ENCODE data around the gene RPRD2. TPM values are rescaled to one million over a fixed set of nuclear protein-coding genes. Genes with fewer than 3 reads are reported as not detected.
"Not testable (repeated sequence)": the region's sequence is repeated elsewhere in the genome, so short reads cannot be mapped to it uniquely, and the experiment has no call there.

RPRD2 gene
- 7.7 and 10.3 TPM in 2 replicates for total RNA-seq (2014; rRNA removed; shearing (Covaris generic))

DNA sequence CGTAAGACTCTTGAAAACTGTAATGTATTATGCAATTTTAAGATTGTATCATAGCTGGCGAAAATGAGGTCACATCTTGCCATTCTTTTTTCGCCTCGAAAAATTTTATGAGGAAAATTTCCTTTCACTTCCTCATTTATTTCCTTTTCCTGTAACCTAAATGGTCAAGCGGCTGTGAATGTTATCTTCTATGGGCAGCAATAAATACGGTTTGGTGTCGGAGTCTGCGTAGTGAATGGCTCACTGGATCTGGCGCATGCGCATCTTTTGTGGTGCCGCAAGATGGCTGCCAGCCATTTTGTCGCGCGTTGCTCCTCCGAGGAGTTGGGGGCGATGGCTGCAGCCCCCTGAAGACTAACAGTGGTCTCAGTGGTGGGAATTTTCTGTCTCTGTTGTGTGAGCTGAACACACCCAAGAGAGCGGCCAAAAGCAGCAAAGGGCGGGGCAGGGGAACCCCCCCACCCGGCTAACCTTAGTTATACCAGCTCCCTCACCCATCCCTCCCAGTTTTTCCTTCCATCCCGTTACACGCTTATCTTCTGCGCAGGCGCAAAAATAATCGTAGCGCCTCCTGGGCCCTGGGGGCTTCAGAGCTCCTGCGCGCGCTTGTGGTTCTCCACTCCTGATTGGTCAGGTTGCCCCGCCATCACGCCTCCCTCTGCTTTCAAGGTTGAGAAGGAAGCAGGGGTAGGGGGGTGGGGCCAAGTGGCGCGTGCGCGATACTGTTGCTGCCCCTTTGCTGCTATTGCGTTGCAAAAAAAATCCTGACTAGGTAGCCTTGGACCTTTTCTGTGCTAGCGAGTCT lies at the start of gene RPRD2:
RPRD2 (plus strand) TSS at position 722 of the 805 bp plus-strand sequence. CDS start 568 bp downstream, outside the sequence.
- peak; percentile 99 for DNase-seq (ENCODE audit: low read depth)

DNA sequence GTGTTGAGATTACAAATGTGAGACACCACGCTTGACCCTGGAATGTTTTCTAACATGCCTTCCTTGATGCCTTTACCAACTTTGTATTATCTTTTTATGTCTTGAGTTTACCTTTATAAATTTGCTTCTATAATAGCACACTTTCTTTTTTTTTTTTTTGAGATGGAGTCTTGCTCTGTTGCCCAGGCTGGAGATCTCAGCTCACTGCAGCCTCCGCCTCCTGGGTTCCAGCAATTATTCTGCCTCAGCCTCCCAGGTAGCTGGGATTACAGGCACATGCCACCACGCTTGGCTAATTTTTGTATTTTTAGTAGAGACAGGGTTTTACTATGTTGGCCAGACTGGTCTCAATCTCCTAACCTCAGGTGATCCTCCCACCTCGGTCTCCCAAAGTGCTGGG lies 49.3 kb upstream of the RPRD2 start:
- not testable (repeated sequence) for DNase-seq (ENCODE audit: low read depth)

DNA sequence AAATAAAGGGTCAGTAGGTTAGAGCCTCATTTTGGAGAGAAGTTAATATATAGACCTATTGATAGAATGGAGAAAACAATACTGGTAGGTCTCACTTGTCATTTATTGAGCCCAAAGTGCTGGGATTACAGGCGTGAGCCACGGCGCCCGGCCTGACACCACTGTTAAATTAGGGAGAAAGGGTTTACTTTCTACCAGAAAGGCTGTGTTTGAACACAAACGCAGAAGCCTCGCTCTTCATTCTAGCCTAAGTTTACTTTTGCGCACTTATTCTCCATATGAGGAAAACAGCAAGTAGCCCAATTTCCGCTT lies 43.3 kb upstream of the RPRD2 start:
- DNase-seq (ENCODE audit: low read depth) = peak; percentile 2

DNA sequence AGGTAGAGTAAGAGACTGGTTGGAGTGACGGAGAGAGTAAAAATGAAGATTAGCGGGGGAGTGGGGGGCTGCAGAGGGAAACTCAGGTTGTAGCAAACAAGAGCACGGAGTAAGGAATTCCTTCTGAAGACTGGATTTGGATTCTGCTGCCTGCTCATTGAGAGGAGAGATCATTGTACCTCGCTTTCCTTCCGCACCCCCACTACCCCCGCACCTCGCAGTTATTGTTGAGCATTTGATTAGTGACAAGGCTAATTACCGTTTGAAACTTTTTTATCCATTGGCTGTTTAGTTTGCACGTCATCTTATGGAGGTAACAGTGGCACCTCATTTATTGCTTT lies 42.2 kb upstream of the RPRD2 start:
- DNase-seq (ENCODE audit: low read depth) = no peak

DNA sequence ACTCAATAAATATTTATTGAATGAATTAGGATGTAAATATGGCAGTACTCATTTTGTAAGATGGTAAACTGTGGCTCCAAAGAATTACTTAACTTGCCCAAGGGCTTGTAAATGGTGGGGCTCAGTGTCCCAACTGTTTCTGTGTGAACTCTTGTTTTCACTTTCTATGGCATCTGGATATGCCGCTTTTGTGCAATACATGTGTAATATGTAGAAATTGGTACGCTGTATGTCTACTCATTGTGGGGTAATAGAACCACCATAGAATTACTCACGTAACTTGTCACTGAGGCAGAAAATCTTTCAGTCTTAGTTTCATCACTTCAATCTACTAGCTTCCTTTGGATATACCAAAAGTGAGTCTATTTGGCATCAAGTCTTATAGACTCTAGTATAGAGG lies 41.6 kb upstream of the RPRD2 start:
- peak; percentile 8 for DNase-seq (ENCODE audit: low read depth)

DNA sequence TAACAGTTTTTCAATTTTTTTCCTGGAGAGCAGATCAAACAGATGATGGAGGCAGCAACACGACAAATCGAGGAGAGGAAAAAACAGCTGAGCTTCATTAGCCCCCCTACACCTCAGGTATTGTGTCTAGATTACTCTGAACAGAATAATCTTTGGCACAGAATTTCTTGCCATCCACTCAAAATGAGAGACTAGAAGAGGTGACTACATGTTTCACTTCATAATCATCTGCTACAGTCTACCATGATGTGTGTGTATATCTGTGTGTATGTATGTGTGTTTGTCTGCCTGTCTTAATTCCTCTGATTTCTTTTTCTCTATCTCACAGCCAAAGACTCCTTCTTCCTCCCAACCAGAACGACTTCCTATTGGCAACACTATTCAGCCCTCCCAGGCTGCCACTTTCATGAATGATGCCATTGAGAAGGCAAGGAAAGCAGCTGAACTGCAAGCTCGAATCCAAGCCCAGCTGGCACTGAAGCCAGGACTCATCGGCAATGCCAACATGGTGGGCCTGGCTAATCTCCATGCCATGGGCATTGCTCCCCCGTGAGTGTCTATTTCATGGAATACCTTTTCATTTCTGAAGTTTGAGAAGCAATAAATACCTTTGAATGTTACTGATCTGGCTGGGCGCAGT lies 31.2 kb upstream of the RPRD2 start:
- no peak for DNase-seq (ENCODE audit: low read depth)

DNA sequence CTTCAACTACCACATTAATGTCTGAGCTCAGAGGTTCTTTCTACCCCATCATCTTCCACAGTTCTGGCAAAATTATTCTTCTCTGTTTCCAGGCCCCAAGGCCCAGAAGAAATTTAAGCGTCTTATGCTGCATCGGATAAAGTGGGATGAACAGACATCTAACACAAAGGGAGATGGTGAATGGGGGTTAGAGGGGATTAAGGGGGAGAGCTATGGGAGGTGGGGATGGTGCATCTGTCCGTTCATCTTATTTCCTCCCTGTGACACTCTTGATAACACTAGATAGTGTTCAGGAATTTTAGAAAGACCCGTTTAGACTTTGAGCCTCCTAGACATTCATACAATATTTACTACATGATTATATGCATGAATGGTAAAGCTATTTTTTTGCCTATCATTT lies 17.6 kb upstream of the RPRD2 start:
- no peak for DNase-seq (ENCODE audit: low read depth)

DNA sequence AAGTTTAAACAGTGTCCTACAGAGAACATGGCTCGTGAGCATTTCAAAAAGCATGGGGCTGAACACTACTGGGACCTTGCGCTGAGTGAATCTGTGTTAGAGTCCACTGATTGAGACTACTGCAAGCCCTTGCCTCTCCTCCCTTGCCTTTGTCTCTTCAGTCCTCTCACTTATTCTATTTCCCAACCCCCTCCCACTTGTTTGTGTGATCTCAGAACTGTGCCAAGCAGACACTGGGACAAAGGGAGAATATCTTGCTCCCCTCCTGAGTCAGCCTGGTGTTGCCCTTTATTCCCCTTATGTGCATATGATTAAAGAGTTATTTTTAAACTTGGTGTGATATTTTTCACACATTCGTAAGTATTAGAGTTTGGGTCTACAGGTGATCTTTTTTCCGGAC lies 11.1 kb upstream of the RPRD2 start:
- no peak for DNase-seq (ENCODE audit: low read depth)

DNA sequence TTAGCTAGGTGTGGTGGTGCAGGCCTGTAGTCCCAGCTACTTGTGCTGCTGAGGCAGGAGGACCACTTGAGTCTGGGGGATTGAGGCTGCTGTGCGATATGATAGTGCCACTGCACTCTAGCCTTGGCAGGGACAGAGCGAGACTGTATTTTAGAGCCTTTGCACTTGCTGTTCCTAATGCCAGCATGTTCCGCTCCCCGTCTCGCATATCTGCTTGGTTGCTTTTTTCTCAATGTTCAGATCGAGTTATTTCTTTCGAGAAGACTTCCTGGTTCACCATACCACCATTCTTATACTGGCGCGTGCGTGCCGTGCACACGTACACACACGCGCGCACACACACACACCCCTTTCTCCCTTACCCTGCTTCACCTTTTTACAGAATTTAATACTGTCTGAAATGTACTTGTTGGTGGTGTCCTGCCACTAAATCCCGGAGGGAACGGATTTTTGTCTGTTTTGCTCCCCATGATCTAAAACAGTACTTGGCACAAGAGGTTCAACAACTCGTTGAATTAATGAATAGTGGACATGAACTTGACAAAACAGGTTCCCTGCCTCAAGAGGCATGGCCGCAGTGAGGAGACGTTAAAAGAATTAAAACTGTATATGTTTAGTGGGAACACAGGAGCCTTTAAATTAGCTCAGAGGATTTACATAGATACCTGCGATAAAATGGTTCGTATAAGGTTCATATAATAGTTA lies 1.1 kb upstream of the RPRD2 start:
- DNase-seq (ENCODE audit: low read depth) = peak; percentile 15

DNA sequence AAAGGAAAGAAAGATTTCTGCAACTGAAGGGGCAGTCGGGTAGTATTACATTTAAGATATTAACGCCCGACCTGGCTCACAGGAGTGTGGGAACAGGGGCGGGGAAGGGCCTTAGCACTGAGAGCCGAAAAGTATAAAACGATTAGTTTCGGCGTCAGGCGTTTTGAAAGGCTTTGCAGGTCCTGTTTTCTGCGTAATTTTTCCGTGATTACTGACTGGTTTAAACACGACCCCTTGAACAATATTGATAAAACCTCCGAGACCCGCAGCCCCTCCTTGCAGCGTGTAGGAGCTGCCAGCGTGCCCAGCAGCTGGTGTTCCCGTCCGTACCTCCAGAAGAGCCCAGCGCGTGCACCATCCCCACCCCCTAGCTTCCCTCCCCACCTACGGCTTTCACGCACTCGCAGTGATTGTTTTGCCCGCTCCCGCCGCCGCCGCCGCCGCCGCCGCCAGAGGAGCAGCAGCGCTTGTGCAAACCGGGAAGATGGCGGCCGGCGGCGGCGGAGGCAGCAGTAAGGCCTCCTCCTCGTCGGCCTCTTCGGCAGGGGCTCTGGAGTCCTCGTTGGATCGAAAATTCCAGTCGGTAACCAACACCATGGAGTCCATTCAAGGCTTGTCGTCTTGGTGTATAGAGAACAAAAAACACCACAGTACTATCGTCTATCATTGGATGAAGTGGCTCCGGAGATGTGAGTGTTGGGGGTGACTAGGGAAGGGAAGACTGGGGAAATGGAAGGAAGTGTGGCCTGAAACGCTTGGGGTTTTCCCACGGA lies 470 bp downstream of the RPRD2 start:
- DNase-seq (ENCODE audit: low read depth) = peak; percentile 80

DNA sequence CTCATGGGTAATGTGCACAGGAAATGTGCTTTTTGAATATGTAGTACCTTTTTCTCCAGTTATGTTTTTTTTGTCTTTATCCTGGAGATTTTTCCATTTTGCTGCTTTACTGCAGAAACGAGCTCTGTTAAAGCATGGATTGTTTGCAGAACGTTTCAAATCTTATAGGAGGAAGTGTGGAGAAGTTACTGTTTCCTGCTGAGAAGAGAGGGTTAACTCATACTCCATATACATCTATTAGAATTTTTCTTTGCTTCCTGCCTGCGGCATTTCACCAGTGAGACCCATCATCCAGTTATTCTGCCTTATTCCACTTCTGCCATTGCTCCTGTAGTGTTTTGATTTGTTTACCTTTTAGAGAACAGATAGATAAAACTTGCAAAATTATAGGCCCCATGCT lies 2.0 kb downstream of the RPRD2 start:
- no peak for DNase-seq (ENCODE audit: low read depth)

DNA sequence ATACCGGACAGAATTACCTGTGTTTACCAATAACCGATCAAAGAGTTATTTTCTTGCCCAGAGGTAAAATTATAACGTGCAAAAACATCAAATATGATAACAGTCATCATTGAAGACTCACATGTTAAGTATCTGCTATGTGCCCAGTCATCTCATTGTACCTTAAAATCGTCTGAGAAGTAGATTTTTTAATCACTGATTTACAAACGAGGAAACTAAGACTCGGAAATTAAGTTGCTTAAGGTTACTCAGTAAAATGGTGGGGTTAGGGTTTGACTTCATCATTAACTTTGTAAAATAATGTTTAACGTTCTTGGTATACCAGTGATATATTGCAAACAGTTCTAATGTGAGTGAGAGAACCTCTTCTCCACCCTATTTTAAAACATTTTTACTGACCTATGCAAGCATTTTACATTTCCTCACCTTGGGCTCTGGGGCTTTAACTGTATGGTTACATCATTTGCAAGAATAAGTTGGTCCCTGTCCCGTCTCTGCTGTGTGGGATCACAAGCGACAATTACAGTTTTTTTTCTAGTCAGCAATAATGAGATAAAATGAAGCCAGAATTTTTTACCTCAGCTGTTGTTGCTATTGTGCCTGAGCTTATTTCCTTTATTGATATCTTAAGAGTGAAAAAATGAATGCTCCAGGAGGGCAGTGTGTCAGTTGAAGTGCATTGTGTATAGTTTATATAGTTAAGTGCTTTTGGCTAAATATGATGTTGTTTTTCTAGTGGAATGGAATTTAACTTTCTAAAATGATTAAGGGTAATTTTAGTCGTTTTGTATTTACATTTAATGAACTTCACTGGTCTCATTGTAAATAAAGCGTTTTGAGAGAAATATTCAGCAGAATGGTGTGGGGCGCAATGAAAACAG lies 2.7 kb downstream of the RPRD2 start:
- DNase-seq (ENCODE audit: low read depth) = no peak

DNA sequence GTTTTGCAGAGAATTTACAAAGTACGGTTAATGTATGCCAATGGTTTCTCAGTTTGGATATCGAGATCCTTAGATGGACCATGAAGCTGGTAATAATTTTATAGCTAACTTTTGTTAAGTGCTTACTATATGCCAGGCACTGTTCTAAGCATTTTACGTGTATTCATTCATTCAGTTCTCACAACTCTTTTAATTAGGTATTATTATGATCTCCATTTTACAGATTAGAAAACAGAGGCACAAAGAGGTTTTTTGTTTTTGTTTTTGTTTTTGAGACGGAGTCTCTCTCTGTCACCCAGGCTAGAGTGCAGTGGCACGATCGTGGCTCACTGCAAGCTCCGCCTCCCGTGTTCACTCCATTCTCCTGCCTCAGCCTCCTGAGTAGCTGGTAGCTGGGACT lies 7.2 kb downstream of the RPRD2 start:
- no peak for DNase-seq (ENCODE audit: low read depth)

DNA sequence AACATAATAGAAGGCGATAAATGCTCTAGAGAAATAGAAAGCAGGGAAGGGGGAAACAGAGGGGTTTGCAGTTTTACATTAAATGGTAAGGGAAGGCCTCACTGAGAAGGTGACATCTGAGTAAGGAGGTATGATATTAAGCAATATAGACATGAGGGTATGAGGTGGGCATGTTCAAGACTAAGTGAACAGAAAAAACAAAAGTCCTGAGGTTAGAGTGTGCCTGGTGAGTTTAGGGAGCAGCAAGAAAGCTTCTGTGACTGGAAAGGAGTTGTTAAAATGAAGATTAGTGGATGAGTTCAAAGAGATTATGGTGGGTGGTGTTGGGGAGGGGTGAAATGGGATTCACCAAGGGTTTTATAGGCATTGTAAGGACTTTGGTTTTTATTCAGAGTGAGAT lies 8.6 kb downstream of the RPRD2 start:
- DNase-seq (ENCODE audit: low read depth) = no peak

DNA sequence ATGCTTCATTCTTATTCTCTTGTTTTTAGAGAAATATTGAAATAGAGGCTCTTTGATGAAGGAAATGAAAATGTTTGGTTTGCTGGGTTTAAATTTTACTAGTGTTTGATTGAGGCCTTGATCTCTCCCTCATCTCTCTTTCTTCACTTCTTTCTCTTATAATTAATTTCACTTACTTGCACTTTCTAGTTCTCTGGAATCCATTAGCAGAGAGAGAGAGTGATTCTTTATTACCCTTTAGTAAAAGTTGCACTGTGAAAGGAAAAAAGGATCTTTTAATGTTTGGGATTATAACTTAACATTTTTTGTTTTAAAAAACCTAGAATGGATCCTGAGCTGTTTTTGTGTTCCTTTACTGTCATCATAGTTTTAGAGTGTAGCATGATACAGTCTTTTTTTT lies 12.2 kb downstream of the RPRD2 start:
- no peak for DNase-seq (ENCODE audit: low read depth)

DNA sequence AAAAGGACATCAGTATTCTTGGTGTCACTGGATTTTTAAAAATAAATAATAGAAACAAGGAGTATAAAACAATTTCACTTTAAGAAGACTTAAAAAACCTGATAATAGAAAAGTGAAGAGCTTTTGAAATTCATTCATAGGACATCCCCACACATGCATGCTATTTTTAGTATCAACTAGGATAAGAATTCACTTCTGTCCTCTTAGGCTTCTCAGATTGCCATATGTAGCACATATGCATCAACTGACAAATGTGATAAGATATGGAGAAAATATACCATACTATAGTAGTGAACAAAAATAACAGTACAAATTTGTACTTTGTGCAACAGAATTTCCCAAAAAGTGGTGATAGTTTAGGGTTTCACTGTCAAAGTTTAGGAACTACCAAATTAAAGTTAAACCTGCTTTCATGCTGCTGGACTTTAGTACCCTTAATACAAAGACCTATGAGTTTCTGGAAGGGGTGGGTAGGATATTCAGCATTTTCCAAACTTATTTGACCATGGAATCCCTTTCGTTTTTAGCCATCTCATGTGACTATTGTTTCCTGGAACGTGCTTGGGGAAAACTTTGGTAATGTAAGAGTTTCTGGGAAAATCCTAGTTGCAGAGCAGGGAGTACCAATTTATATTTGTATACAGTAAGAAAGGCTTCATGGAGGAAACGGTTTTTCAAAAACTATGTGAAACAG lies 19.8 kb downstream of the RPRD2 start:
- no peak for DNase-seq (ENCODE audit: low read depth)

DNA sequence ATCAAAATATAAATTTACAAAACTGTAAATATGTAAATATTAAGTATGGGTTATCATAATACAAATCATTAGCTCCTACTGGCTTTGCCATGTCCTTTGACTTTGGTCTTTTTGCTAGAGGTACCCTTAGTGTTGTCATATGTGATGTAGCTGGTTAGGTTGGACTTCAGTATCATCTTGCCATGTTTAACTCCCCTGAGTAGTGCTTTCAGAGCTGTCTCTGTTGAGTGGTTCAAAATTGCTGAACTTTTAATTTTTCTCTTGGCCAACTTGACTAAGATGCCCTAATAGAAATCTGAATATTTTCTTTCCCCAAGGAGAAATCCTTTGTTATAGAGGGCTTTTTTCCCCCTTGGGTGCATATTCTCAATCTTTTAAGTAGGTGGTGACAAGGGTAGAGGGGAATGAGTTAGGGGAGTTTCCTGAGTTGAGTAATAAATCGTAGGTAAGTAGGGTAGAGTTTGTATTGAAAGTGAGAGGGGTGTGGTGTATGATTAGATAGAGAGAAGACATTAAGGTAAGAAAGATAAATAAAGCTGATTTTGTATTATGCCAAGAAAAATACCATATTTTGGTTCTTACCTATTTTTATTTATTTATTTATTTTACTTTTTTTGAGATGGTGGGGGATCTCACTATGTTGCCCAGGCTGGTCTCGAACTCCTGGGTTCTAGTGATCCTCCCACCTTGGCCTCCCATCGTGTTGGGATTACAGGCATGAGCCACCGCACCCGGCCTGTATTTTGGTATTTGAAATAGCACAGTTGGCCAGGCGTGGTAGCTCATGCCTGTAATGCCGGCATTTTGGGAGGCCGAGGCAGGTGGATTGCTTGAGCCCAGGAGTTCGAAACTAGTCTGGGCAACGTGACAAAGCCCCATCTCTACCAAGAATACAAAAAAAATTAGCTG lies 21.8 kb downstream of the RPRD2 start:
- no peak for DNase-seq (ENCODE audit: low read depth)

DNA sequence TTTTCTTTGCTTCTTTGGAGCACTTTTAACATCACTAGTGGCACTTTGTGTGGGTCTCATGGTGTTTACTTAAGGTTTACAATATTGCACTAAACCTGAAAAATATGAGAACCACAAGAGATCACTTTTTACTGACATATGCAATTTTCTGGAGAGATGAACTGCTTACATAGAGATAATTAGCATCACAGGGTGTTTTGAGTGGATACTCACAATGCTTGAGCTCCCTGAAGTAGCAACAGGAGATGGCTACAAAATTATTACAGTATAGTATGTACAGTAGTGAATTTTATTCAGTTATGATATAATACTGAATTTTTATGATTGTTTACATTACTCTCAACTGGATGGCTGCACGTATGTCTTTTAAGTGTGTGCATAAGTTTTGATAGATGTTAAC lies 22.6 kb downstream of the RPRD2 start:
- DNase-seq (ENCODE audit: low read depth) = no peak

DNA sequence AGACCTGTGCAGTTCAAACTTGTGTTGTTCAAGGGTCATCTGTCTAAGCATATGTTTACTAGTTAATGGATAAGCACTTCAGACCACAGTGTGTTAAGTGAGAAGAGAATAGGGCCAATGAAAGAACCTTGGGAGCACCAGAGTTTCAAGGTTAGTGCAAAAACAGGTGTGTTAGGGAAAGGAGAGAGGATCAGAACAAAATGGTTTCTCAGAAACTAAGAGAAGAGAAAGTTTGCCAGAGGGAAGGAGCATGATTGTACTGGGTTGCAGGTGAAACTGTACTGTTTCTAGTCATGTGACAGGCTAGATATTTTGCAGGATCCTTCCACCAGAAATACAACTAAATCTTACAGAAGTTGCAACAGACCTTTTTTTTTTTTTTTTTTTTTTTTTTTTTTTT lies 23.3 kb downstream of the RPRD2 start:
- DNase-seq (ENCODE audit: low read depth) = no peak

DNA sequence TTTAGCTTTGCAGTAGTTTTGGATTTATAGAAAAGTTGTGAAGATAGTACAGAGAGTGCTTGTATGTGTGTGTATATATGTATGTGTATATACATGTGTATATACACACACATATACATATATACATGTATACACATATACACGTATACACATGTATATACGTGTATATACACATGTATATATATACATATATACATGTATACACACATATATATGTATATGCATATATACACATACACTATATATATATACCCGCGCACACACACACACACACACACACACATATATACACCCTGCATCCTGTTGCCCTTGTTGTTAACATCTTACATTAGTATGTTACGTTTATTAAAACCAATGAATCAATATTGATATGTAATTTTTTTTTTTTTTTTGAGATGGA lies 24.3 kb downstream of the RPRD2 start:
- no peak for DNase-seq (ENCODE audit: low read depth)
